ENCODE data around the gene SUN2. TPM values are rescaled to one million over a fixed set of nuclear protein-coding genes. Genes with fewer than 3 reads are reported as not detected.

The SUN2 gene
- total and polyA plus RNA-seq, 9 of the 15 experiments (the other 6 are each of a cell fraction or from before 2014, with no cell fraction given): 0.11 to 42.6 (median 16.7) TPM

DNA sequence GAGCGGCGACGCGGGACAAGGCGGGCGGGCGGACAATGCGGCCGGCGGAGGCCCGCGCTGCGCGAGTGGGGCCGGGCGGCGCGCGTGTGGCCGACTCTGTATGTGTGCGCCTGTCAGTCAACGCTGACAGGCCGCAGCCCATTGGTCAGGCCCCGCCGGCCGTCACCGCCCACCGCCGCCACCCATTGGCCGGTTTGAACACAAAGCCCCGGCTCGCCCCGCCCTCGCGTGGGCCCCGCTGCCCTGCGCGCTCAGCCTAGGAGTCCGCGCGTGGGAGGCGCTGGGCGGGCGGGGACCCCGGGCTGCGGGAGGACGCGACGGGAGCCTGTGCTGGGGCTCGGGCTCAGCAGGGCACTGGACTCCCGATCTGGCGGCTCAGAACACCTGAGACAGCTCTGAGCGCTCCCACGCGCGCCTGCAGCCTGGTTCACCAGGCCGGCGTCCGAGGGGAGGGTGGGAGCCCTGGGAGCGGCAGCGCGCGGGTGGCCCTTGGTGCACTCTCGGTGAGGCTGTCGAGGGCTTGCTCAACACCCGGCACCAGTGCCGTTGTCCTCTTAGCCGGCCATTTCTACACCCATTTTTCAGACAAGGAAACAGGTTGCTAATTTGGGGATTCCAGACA, at the start of gene SUN2 (continued):
- TF ChIP-seq, protein P1, sequence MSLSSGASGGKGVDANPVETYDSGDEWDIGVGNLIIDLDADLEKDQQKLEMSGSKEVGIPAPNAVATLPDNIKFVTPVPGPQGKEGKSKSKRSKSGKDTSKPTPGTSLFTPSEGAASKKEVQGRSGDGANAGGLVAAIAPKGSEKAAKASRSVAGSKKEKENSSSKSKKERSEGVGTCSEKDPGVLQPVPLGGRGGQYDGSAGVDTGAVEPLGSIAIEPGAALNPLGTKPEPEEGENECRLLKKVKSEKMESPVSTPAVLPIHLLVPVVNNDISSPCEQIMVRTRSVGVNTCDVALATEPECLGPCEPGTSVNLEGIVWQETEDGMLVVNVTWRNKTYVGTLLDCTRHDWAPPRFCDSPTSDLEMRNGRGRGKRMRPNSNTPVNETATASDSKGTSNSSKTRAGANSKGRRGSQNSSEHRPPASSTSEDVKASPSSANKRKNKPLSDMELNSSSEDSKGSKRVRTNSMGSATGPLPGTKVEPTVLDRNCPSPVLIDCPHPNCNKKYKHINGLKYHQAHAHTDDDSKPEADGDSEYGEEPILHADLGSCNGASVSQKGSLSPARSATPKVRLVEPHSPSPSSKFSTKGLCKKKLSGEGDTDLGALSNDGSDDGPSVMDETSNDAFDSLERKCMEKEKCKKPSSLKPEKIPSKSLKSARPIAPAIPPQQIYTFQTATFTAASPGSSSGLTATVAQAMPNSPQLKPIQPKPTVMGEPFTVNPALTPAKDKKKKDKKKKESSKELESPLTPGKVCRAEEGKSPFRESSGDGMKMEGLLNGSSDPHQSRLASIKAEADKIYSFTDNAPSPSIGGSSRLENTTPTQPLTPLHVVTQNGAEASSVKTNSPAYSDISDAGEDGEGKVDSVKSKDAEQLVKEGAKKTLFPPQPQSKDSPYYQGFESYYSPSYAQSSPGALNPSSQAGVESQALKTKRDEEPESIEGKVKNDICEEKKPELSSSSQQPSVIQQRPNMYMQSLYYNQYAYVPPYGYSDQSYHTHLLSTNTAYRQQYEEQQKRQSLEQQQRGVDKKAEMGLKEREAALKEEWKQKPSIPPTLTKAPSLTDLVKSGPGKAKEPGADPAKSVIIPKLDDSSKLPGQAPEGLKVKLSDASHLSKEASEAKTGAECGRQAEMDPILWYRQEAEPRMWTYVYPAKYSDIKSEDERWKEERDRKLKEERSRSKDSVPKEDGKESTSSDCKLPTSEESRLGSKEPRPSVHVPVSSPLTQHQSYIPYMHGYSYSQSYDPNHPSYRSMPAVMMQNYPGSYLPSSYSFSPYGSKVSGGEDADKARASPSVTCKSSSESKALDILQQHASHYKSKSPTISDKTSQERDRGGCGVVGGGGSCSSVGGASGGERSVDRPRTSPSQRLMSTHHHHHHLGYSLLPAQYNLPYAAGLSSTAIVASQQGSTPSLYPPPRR (CRISPR knock-in tag; IDR thresholded peaks at IDR 0.05; ENCODE audit: borderline replicate concordance): no peak
- TF ChIP-seq GTF2A2 (tag; IDR thresholded peaks at IDR 0.05) (no peak), CC2D1A (IDR thresholded peaks at IDR 0.05) (peak; percentile 86), KDM2B (CRISPR knock-in tag; IDR thresholded peaks at IDR 0.05) (no peak), ZNF57 (CRISPR knock-in tag; IDR thresholded peaks at IDR 0.05) (no peak), FOXJ3 (CRISPR knock-in tag; IDR thresholded peaks at IDR 0.05) (no peak), XRCC3 (IDR thresholded peaks at IDR 0.05) (no peak), CSDE1 (IDR thresholded peaks at IDR 0.05) (no peak), SMARCA5 (IDR thresholded peaks at IDR 0.05) (no peak), LCOR (CRISPR knock-in tag; IDR thresholded peaks at IDR 0.05) (no peak), L3MBTL2 (IDR thresholded peaks at IDR 0.05) (peak; percentile 37), HNRNPUL1 (IDR thresholded peaks at IDR 0.05; ENCODE audit: low read length) (no peak), RBM34 (IDR thresholded peaks at IDR 0.05; ENCODE audit: borderline replicate concordance, insufficient read depth, low read length) (no peak), GATAD2A (IDR thresholded peaks at IDR 0.05) (0 out of 2 replicates have a peak, but pooled peaks have one; percentile 77), SMAD4 (CRISPR knock-in tag; conservative IDR thresholded peaks at IDR 0.05) (no peak), SP1 (CRISPR knock-in tag; IDR thresholded peaks at IDR 0.05) (peak; percentile 62), GTF2F1 (IDR thresholded peaks at IDR 0.05; ENCODE audit: low read depth, low read length) (no peak), TRIM28 (IDR thresholded peaks at IDR 0.05) (no peak), NR2C2 (CRISPR knock-in tag; IDR thresholded peaks at IDR 0.05) (no peak), NR2C2 (tag; IDR thresholded peaks at IDR 0.05) (0 out of 2 replicates have a peak, but pooled peaks have one; percentile 12), KLF10 (CRISPR knock-in tag; IDR thresholded peaks at IDR 0.05) (no peak)
- TF ChIP-seq, protein P2, sequence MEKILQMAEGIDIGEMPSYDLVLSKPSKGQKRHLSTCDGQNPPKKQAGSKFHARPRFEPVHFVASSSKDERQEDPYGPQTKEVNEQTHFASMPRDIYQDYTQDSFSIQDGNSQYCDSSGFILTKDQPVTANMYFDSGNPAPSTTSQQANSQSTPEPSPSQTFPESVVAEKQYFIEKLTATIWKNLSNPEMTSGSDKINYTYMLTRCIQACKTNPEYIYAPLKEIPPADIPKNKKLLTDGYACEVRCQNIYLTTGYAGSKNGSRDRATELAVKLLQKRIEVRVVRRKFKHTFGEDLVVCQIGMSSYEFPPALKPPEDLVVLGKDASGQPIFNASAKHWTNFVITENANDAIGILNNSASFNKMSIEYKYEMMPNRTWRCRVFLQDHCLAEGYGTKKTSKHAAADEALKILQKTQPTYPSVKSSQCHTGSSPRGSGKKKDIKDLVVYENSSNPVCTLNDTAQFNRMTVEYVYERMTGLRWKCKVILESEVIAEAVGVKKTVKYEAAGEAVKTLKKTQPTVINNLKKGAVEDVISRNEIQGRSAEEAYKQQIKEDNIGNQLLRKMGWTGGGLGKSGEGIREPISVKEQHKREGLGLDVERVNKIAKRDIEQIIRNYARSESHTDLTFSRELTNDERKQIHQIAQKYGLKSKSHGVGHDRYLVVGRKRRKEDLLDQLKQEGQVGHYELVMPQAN (IDR thresholded peaks at IDR 0.05; ENCODE audit: borderline replicate concordance): no peak
- TF ChIP-seq, protein P3, sequence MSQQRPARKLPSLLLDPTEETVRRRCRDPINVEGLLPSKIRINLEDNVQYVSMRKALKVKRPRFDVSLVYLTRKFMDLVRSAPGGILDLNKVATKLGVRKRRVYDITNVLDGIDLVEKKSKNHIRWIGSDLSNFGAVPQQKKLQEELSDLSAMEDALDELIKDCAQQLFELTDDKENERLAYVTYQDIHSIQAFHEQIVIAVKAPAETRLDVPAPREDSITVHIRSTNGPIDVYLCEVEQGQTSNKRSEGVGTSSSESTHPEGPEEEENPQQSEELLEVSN (IDR thresholded peaks at IDR 0.05; ENCODE audit: borderline replicate concordance in 1 of 2, extremely low read depth in 1 of 2, insufficient read depth in 1 of 2, insufficient read length in 1 of 2, low read depth in 1 of 2, low read length in 1 of 2, poor library complexity in 1 of 2, severe bottlenecking in 1 of 2): peak in 1 of 2 experiments; percentile 27
